ENCODE results near the gene NAV2.

DNA sequence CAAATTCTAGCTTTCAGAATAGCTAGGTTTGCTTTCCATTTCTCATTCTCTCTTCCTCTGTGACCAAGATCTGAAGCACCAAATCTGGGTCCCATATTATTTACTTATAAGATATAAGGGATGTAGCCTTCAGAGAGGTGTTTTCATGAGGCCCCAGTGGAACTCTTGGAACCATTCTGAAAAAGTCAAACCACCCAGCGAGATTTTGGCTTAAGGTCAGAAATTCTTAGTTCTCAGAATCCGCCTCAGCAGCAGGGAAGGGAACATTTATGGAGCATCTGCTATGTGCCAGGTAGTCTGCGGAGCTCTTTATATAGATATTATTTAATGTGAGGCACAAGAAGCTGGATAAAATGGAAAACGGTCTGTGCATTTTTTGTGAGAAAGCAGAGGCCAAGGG is 6.3 kb downstream of the NAV2 start:
- TF ChIP-seq, protein P1, sequence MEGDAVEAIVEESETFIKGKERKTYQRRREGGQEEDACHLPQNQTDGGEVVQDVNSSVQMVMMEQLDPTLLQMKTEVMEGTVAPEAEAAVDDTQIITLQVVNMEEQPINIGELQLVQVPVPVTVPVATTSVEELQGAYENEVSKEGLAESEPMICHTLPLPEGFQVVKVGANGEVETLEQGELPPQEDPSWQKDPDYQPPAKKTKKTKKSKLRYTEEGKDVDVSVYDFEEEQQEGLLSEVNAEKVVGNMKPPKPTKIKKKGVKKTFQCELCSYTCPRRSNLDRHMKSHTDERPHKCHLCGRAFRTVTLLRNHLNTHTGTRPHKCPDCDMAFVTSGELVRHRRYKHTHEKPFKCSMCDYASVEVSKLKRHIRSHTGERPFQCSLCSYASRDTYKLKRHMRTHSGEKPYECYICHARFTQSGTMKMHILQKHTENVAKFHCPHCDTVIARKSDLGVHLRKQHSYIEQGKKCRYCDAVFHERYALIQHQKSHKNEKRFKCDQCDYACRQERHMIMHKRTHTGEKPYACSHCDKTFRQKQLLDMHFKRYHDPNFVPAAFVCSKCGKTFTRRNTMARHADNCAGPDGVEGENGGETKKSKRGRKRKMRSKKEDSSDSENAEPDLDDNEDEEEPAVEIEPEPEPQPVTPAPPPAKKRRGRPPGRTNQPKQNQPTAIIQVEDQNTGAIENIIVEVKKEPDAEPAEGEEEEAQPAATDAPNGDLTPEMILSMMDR (IDR thresholded peaks at IDR 0.05), result no peak
- no peak for TF ChIP-seq POLR2AphosphoS5 (IDR thresholded peaks at IDR 0.05)
- TF ChIP-seq POLR2A (IDR thresholded peaks at IDR 0.05), result no peak
